Vagina (tissue), 2 donors: ENCODE results near the gene CHRNA1.

Source experiments
- CTCF ChIP-seq, 3 experiments: fragments of 450-650 bp in 2 of 3; fragments of 200-600 bp in 1 of 3; sonication (generic) in 1 of 3; IDR thresholded peaks; one replicate each; pipeline ENCODE4 v1.5.1; 2017 to 2019; ENCODE audit warnings: antibody characterized with exemption in 3 of 3, mild to moderate bottlenecking in 2 of 3, moderate library complexity in 2 of 3
- POLR2A ChIP-seq, 2 donors: fragments of 450-650 bp; IDR thresholded peaks; one replicate each; pipeline ENCODE4 v1.6.1; 2017; ENCODE audit warnings: antibody characterized with exemption in 2 of 2, mild to moderate bottlenecking in 2 of 2, moderate library complexity in 2 of 2
- POLR2AphosphoS5 ChIP-seq, 2 donors: sonication (generic); formaldehyde crosslinking; IDR thresholded peaks; one replicate each; pipeline ENCODE4 v1.9.0; 2017; ENCODE audit warnings: antibody characterized with exemption in 2 of 2, mild to moderate bottlenecking in 2 of 2, low read depth in 1 of 2; ENCODE audit not compliant: insufficient read depth in 1 of 2

- TF ChIP-seq CTCF (IDR thresholded peaks at IDR 0.05) (no peak), POLR2A (IDR thresholded peaks at IDR 0.05) (no peak), POLR2AphosphoS5 (IDR thresholded peaks at IDR 0.05; ENCODE audit: insufficient read depth in 1 of 2, low read depth in 1 of 2) (no peak)
Measured at GRCh38 chr2:174777347-174778084, 13.2 kb upstream of the CHRNA1 start.
